Ramos (cell line): Measurements from ENCODE around the gene SNX30.

ENCODE experiments used
- in situ Hi-C: fragments of 300-500 bp; cut with MboI; formaldehyde crosslinking; loops from one replicate; pipeline ENCODE4 v1.14.3; 2022; ENCODE audit warnings: low sequenced_read_pairs; ENCODE audit not compliant: unreplicated experiment

SNX30 gene

DNA sequence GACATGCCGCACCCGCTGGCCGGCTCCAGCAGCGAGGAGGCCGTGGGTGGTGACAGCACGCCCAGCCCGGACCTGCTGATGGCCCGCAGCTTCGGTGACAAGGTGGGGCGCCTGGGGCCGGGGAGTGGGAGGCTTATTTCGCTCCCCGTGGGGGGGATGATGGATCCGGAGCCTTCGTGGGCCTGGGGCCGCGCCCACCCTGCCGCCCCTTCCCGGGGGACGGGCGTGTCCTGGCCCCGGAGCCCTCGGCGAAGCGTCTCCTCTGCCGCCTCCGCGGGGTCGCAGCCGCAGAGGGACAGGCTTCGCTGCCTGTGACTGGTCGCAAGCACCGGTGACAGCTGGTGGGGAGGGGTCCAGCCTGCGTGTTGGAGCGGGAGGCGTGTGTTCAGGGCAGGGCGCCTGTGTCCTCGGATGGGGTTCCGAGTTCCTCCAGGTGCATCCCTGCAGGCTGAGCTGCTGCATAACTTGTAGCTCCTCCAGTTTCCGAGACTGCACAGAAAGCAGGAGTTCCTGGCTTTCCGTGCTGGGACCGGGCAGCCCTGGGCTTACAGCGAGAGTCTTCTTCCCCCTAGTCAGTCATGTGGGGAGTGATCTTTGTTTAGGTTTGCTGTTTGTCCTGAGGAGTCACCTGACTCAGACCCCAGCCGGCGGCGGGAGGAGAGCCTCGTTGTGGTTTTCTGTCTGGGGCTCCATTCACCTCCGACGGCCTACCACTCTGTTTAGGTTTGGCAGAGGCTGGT lies 666 bp downstream of the SNX30 start:
- in situ Hi-C loops = no loop called here

DNA sequence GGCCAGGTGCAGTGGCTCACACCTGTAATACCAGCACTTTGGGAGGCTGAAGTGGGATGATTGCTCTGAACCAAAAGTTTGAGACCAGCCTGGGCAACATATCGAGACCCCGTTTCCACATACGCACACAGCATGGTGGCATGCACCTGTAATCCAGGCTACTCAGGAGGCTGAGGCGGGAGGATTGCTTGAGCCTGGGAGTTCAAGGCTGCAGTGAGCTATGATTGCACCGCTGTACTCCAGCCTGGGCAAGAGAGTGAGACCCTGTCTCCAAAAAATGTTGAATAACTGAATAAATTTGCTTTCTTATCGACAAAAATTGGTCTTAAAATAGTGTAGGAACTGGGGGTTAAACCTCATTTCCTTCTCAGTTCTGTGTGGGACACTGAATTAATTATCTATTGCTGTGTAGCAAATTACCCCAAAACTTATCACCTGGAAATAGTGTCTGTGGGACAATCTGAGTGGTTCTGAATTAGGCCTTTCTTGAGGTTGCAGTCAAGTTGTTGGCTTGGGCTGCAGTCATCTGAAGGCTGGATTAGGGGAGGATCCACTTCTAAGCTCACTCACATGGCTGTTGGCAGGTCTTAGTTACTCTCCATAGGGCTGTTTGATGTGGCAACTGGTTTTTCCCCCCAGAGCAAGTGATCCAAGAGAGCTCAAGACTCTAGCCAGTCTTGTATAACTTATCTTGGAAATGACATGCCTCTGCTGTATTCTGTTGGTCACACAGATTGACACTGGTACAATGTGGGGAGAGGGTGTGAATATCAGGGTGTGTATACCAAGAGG lies 2.0 kb downstream of the SNX30 start:
- in situ Hi-C loops = no loop called here

DNA sequence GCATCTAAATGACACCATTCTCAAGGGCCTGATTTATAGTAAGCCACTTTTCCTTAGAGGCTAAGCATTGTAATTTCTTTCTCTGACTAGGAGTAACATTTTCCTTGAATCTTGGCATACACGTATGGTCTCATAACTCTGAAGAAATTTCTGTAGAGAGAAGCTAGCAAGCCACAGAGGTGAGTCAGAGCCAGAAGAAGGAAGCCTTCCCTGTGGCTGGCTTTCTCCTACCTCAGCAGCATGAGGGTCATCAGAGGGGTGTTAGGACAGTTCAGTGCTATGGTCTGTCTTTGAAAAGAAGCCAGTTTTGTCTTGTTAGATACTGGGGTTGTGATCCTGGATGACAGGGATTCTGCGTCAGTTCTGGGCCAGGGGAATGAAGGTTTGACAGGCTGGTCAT lies 3.2 kb downstream of the SNX30 start:
- in situ Hi-C loops = no loop called here

DNA sequence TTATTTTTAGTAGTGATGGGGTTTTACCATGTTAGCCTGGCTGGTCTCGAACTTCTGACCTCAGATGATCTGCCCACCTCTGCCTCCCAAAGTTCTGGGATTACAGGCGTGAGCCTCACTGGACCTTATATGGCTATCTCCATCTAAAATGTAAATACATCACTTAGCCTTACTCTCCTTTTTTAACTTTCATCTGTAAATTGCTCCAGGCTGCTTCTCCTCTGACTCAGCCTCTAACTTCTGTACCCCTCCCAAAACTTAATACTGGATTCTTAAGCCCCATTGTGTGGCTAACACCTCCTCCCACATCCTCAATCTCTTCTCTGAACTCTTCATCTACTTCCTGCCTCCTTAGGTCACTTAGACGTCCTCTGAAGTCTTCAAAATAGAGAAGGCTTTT lies 4.0 kb downstream of the SNX30 start:
- in situ Hi-C loops = no loop called here

DNA sequence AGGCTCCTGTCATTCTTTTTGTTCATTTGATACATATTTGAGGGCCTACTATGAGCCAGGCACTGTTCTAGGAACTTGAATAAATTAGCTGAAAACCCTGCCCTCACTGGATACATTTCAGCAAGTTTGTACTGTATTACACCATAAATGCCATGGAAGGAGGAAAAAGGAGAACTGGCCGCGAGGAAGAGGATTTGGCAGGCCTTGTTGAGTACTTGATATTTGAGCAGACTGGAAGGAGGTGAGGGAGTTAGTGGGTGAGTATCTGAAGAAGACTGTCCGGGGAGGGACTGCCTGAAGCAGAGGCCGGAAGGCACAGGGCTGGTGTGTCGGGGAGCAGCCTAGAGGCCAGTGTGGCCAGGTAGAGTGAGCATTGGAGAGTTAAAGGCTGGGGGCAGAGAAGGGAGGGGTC lies 4.5 kb downstream of the SNX30 start:
- in situ Hi-C loops = no loop called here

DNA sequence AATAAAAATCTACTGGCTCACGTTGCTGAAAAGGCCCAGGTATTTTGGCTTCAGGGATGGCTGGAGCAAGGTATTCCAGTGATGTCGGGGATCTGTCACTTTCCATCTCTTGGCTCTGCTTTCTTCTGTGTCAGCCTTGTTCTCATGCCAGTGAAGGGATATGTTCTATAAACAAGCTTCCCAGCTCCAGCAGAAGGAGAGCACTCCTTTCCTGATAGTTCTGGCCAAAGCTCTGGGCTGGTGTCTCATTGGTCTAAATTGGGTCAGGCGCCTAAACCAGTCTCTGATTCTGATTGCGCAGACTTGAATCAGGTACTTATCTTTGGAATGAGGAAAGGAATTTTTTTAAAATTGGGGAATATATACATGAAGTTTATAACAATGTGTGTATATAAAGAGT lies 5.1 kb downstream of the SNX30 start:
- in situ Hi-C loops = no loop called here

DNA sequence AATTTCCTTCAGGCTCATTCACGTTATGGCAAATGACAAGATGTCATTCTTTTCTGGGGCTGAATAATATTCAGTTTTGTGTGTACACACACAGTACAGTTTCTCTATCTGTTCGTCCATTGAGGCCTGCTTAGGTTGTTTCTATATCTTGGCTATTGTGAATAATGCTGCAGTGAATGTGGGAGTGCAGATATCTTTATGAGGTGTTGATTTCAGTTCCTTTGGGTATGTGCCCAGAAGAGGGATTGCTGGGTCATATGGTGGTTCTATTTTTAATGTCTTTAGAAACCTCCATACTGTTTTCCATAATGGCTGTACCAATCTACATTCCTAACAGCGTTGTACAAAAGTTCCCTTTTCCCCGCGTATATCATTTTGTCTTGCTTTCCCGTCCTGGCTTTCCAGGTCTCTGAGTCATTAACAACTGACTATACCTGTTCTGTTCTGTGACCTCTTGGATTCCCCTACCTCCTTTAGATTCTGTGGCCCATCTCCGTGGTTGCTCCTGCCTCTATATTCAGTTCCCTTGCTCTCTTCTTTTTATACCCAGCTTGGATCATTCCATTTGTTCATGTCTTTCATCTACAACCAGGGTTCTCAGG lies 6.8 kb downstream of the SNX30 start:
- in situ Hi-C loops = no loop called here

DNA sequence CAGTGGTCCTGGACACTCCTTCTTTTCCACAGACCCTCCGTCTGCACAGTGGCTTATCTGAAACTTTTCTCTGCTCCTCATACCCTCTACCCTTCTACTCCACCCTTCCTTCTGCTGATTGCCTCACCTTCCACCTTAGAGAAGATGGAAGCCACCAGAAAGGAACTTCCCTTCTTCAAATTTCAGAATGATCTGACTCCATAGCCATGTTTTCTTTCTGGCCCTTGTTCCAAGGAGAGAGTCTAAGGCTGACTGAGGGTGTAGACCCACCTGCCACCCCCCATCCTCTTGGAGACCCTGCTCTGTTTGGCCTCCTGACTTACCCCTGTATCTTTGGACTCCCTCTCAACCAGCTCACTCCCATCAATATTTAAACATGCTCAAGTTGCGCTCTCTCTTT lies 7.4 kb downstream of the SNX30 start:
- in situ Hi-C loops = no loop called here

DNA sequence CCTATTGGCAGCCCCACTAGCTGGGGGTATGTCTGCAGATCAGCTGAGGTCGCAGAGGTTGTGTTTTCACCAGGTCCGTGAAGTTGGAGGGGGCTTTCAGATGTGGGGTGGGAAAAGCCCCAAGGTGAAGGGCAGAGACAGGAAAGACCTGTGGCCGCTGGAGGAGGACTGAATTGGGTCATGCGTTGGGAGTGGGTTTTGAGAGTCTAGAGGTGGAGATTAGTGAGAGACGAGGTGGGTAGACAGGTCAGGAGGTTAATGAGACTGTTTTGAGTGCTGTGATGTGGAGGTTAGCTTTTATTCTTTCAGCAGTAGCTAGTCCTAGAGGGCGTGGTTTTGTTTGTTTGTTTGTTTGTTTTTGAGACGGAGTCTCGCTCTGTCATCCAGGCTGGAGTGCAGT lies 10.3 kb downstream of the SNX30 start:
- in situ Hi-C loops = no loop called here

DNA sequence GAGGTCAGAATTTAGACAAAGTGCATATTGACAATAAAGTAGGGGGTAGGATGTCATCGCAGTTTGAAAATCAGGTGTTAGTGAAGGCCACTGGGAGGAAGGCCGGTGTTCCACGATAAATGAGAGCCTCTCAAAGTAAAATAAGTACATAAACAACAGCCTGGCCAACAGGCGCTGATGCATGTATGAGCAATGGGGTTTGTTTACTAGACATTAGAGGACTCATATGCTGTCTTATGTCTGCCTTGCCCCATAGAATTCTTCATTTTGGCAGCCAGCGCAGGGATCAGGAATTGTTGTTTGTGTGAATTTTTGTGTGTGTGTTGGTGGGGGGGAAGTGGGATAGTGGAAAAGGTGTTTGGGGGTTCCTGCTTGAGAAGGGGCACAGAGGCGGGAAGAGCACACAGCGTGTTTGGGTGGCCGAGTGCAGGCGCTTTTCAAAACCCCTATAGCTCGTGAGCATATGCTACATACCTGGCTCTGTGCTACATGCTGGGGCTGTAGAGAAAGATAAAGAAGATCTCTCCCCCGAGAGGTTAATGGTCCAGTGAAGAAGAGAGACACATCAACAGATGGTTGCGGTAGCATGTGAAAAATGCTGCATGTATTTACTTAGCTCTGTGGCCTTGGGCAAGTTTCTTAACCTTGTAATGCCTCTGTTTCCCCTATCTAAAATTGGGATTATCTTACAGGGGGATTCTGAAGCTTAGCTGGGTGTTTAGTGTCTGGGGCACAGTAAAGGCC lies 11.5 kb downstream of the SNX30 start:
- in situ Hi-C loops = no loop called here

DNA sequence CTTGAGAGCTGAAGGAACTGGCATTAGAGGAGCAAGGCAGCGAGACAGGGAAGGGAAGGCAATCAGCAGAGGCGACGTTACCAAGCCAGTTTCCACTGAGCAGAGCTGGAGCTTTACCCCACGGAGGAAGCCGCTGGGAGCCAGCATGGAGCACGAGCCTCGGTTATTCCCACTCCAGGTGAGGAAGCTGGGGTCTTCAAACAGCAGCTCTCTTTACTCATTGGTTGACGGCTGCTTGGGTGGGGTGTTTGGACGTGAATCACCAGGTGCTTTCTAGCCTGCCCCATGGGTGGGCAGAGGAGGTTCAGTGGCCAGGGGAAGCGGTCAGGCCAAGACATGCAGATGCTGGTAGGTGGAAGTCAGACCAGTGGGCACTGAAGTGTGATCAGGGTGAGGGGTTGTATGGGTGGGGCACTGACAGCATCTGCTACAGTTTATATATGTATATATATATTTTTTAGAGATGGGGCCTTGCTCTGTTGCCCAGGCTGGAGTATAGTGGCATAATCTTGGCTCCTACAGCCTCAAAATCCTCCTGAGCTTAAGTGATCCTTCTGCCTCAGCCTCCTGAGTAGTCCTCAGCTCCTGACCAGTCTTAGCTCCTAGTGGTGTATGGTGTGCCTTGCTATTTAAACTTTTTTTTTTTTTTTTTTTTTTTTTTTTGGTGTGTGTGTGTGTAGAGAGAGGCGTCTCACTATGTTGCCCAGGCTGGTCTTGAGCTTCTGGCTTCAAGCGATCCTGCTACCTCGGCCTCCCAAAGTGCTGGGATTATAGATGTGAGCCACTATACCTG lies 12.4 kb downstream of the SNX30 start:
- in situ Hi-C loops = no loop called here

GRCh38 chr9:112764344-112764743 lies 13.8 kb downstream of the SNX30 start:
- in situ Hi-C loops = no loop called here

DNA sequence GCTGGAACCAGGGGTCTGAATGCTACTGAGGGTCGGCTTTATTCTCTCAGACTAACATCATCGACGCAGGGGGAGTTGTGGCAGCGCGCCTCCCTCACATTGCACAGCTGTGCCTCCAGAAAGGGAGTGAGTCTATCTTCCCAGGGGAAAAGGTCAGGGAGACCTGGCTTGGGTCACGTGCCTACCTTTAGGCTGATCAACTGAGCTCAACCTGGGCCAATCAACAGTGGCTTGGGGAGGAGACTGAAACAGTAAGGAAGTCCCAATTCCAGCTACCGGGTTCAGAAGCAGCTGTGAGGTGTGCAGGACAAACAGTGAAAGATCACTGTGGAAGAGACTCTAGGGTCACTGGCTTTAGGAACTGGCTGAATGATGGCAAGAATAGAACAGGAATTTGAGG lies 14.3 kb downstream of the SNX30 start:
- in situ Hi-C loops = no loop called here

DNA sequence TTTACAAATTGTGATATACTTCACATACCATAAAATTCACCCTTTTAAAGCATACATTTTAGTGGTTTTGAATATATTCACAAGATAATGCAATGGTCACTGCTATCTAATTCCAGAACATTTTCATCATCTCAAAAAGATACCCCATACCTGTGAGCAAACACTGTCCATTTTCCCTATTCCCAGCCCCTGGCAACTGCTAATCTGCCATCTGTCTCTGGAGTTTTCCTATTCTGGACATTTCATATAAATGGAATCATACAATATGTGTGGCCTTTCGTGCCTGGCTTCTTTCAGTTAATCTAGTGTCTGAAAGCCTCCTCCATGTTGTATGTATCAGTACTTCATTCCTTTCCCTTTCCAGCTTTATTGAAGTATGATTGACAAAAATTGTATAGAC lies 14.7 kb downstream of the SNX30 start:
- in situ Hi-C loops = no loop called here

GRCh38 chr9:112771359-112772214 lies 21.0 kb downstream of the SNX30 start:
- in situ Hi-C loops = no loop called here

DNA sequence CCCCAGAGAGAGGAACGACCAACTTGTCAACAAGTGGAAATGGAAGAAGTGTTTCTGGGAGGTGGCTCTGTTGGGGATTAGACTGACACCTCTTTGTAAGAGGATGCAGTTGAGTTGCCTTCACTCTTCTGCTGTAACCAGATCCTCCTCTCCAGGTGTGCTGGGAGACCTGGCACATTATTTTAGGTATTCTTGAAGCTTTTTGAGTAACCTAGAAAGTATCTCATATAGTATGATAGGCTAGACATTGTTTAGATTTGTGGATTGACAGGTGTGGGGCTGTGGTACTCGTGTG lies 21.6 kb downstream of the SNX30 start:
- in situ Hi-C loops = no loop called here

DNA sequence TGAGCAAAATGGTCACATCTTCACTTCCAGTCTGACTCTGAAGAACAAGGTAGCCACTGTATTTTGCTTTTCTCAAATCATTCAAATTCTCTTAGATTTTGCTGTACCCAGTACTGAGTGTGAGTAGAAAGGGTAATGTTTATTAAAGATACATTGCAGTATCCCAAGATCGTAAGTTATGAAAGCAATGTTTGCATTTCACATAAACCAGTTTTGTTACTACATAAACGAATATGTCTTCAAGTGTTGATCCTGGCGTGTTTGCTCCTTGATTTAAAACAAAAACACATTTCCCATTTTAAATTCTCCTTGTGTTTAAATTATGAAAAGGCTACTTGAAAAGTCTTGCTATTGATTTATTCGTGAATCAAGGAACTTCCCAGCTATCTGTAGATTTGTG lies 22.0 kb downstream of the SNX30 start:
- in situ Hi-C loops = no loop called here

DNA sequence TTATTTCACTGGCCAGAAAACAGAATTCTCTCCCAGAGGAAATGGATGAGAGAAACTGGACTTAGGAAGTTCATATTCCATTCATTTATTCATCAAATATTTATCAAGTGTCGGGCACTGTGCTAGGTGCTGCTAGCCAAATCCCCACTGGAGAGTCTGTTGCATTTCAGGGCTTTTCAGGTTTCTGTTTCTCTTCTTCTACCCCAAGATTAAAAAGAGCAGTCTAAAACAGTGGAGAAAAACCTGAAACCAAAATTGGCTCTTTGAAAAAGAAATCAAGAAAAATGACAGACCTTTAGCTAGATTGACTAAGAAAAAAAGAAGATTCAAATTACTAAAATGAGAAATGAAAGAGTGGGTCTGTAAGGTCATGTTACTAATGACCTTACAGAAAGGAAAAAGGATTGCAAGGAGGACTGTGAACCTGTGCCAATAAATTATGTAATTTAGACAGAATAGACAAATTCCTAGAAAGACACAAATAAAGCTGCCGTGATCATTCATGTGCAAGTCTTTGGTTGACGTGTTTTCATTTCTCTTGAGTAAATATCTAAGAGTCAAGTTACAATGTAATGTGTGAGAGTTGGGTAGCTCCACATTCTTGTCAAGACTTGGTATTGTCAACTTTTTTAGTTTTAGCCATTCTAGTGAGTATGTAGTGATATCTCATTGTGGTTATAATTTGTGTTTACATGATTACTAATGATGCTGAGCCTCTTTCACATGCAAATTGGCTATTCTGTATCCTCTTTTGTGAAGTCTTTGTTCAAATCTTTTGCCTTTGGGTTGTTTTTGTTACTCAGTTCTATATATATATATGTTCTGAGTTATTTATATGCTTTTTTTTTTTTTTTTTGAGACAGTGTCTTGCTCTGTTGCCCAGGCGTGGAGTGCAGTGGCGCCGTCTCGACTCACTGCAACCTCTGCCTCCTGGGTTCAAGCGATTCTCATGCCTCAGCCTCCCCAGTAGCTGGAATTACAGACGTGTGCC lies 23.7 kb downstream of the SNX30 start:
- in situ Hi-C loops = no loop called here
